ENCODE measurements around the gene RAB40C. TPM values are rescaled to one million over a fixed set of nuclear protein-coding genes. Genes with fewer than 3 reads are reported as not detected.

The RAB40C gene
- total and polyA plus RNA-seq, 8 donors: 17.6 to 101 (median 25.6) TPM

DNA sequence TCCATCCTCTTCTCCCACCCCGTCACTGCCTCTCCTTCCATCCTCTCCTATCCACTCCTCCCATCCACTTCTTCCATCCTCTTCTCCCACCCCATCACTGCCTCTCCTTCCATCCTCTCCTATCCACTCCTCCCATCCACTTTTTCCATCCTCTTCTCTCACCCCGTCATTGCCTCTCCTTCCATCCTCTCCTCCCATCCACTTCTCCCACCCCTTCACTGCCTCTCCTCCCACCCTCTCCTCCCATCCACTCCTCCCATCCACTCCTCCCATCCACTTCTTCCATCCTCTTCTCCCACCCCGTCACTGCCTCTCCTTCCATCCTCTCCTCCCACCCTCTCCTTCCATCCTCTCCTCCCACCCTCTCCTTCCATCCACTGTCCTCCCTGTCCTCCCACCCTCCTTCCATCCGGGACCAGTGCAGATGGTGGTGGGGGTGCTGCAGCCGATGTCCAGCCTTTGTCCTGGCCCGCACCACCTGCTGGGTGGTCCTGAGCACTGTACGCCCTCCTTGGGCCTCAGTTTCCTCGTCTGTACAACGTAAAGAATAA, 42.0 kb downstream of the RAB40C start:
- 50 to 61% (median 56%) methylated on average over 9 of the region's 9 CpGs for WGBS, 5 donors
- peaks cover 15 to 49% (median 45%) of the 10 kb centered on the region in 4 donors for H3K36me3 ChIP-seq
- no peaks in the 10 kb centered on the region for H3K9me3 ChIP-seq
- peaks cover 32 to 53% (median 48%) of the 10 kb centered on the region in 4 donors for H3K4me1 ChIP-seq
- peaks cover 0 to 13% (median 0%) of the 10 kb centered on the region in 3 donors for H3K27me3 ChIP-seq
- no peak overlapping the region for H3K4me3 ChIP-seq
- DNase-seq: no peak
- H3K27ac ChIP-seq: no peak overlapping the region
- intact Hi-C loops (cut with DNase I; ENCODE audit: low total_unique reads): no loop called here
- no peak for TF ChIP-seq POLR2A (IDR thresholded peaks at IDR 0.05)
- TF ChIP-seq EP300 (IDR thresholded peaks at IDR 0.05): no peak
- TF ChIP-seq CTCF (IDR thresholded peaks at IDR 0.05): no peak
- no peak for TF ChIP-seq POLR2AphosphoS5 (IDR thresholded peaks at IDR 0.05)

- TF ChIP-seq POLR2A (IDR thresholded peaks at IDR 0.05) (no peak), POLR2AphosphoS5 (IDR thresholded peaks at IDR 0.05) (no peak), CTCF (IDR thresholded peaks at IDR 0.05) (no peak), EP300 (IDR thresholded peaks at IDR 0.05) (no peak)
- intact Hi-C loops (cut with DNase I; ENCODE audit: low total_unique reads): no loop called here
- Histone ChIP-seq H3K36me3 (peaks cover 13 to 40% (median 37%) of the 10 kb centered on the region in 4 donors), H3K4me3 (no peak overlapping the region), H3K27me3 (peaks cover 0 to 13% (median 0%) of the 10 kb centered on the region in 3 donors), H3K27ac (no peak overlapping the region), H3K9me3 (no peaks in the 10 kb centered on the region), H3K4me1 (peaks cover 37 to 53% (median 51%) of the 10 kb centered on the region in 4 donors)
- WGBS, 5 donors: 92 to 95% (median 93%) methylated on average over 24 to 67 of the region's 67 CpGs
- DNase-seq: no peak
Measured at GRCh38 chr16:632486-633335, 42.8 kb downstream of the RAB40C start.

DNA sequence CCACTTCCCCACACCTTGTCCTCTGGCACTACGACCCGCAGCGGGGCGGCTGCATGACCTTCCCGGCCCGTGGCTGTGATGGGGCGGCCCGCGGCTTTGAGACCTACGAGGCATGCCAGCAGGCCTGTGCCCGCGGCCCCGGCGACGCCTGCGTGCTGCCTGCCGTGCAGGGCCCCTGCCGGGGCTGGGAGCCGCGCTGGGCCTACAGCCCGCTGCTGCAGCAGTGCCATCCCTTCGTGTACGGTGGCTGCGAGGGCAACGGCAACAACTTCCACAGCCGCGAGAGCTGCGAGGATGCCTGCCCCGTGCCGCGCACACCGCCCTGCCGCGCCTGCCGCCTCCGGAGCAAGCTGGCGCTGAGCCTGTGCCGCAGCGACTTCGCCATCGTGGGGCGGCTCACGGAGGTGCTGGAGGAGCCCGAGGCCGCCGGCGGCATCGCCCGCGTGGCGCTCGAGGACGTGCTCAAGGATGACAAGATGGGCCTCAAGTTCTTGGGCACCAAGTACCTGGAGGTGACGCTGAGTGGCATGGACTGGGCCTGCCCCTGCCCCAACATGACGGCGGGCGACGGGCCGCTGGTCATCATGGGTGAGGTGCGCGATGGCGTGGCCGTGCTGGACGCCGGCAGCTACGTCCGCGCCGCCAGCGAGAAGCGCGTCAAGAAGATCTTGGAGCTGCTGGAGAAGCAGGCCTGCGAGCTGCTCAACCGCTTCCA, 43.6 kb downstream of the RAB40C start:
- intact Hi-C loops (cut with DNase I; ENCODE audit: low total_unique reads): no loop called here

More for the DNA sequence above, 43.6 kb downstream of the RAB40C start:
- no peak overlapping the region for H3K4me3 ChIP-seq
- peaks cover 5 to 33% (median 29%) of the 10 kb centered on the region in 4 donors for H3K36me3 ChIP-seq
- WGBS, 5 donors: 94 to 98% (median 97%) methylated on average over 36 to 74 of the region's 74 CpGs
- TF ChIP-seq POLR2A (IDR thresholded peaks at IDR 0.05) (no peak), EP300 (IDR thresholded peaks at IDR 0.05) (no peak), POLR2AphosphoS5 (IDR thresholded peaks at IDR 0.05) (no peak), CTCF (IDR thresholded peaks at IDR 0.05) (no peak)
- DNase-seq: no peak
- peaks cover 39 to 57% (median 56%) of the 10 kb centered on the region in 4 donors for H3K4me1 ChIP-seq
- H3K27ac ChIP-seq: no peak overlapping the region
- no peaks in the 10 kb centered on the region for H3K9me3 ChIP-seq
- peaks cover 0 to 13% (median 0%) of the 10 kb centered on the region in 3 donors for H3K27me3 ChIP-seq
